Ramos (cell line): Measurements from ENCODE around the gene UNK.

Experiments
- in situ Hi-C: fragments of 300-500 bp; cut with MboI; formaldehyde crosslinking; loops from one replicate; pipeline ENCODE4 v1.14.3; 2022; ENCODE audit warnings: low sequenced_read_pairs; ENCODE audit not compliant: unreplicated experiment

UNK gene, protein sequence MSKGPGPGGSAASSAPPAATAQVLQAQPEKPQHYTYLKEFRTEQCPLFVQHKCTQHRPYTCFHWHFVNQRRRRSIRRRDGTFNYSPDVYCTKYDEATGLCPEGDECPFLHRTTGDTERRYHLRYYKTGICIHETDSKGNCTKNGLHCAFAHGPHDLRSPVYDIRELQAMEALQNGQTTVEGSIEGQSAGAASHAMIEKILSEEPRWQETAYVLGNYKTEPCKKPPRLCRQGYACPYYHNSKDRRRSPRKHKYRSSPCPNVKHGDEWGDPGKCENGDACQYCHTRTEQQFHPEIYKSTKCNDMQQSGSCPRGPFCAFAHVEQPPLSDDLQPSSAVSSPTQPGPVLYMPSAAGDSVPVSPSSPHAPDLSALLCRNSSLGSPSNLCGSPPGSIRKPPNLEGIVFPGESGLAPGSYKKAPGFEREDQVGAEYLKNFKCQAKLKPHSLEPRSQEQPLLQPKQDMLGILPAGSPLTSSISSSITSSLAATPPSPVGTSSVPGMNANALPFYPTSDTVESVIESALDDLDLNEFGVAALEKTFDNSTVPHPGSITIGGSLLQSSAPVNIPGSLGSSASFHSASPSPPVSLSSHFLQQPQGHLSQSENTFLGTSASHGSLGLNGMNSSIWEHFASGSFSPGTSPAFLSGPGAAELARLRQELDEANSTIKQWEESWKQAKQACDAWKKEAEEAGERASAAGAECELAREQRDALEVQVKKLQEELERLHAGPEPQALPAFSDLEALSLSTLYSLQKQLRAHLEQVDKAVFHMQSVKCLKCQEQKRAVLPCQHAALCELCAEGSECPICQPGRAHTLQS

DNA sequence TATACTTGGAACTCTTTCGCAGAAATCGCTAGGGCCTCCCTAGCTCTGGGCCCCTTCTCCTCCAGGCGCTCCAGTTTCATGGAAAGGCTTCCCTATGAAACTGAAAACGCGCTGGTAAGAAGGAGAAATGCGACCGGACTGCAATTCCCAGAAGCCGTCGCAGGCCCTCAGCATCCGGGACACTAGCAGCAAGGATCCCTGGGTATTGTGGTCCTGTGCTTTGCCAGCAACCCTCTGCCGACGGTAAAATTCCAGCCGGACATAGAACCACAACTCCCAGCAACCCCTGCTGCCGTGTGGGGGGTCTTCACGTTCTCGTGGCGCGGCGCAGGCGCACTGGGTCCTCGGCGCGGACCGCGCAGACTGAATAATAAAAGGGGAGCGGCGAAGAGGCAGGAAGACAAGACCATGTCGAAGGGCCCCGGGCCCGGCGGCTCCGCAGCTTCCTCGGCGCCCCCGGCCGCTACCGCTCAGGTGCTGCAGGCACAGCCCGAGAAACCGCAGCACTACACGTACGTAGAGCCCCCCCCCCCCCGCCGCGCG is at the start of gene UNK:
TSS of gene UNK (plus strand) at position 334 of the 543 bp plus-strand sequence. CDS start at position 409, 75 bp downstream.
- in situ Hi-C loops: no loop called here

DNA sequence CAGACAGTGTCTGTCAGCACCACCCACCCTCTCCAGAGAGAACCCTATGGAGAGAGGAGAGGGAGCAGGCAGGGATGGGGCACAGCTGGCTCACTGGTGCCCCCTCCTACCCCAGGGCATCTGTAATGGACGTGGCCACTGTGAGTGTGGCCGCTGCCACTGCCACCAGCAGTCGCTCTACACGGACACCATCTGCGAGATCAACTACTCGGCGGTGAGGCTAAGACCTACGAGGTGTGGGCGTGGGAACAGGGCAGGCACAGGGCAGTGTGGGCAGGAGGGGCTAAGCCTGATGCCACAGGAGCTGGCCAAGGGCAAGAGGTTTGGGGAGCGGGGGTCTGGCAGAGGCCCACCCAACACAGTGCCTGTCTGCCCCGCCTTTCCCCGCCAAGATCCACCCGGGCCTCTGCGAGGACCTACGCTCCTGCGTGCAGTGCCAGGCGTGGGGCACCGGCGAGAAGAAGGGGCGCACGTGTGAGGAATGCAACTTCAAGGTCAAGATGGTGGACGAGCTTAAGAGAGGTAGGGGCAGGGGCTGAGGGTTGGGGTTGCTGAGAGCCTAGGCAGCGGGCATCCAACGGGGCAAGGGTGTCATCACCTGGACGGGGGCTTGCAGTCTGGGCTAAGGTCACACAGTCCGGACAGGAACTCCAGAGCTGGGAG is 48.3 kb upstream of the UNK start:
- in situ Hi-C loops: no loop called here

GRCh38 chr17:75737133-75737962 is 47.3 kb upstream of the UNK start:
- in situ Hi-C loops: no loop called here

- in situ Hi-C loops: no loop called here
These were observed 46.3 kb upstream of the UNK start for GRCh38 chr17:75738218-75738802.

GRCh38 chr17:75739174-75739573 is 45.4 kb upstream of the UNK start:
- in situ Hi-C loops: no loop called here

- in situ Hi-C loops: loop anchor here (5.0 to 10.0 kb wide), 3 partner anchors 62 to 315 kb away; no protein-coding TSS in a partner anchor
These were observed 44.8 kb upstream of the UNK start for GRCh38 chr17:75739801-75740200.

GRCh38 chr17:75740215-75740614 is 44.4 kb upstream of the UNK start:
- in situ Hi-C loops: loop anchor here (5.0 to 10.0 kb wide), 3 partner anchors 63 to 315 kb away; no protein-coding TSS in a partner anchor

DNA sequence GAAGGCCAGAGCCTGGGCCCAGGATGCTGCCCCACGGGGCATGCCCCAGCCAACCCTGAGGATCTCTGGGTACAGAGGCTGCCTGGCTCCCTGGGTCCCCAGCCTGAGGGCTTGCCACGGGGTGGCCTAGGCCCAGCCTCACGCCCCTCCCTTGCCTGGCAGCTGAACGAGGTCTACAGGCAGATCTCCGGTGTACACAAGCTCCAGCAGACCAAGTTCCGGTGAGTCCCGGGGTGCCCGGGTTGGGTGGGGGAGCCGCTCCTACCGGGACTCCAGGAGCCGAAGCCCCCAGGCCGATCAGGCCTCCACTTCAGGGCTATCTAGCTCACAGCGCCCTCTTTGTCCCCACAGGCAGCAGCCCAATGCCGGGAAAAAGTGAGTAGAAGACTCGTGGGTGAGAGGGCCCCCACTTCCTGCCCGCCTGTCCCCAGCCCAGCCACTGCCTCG is 44.0 kb upstream of the UNK start:
- in situ Hi-C loops: loop anchor here (5.0 to 10.0 kb wide), 3 partner anchors 63 to 316 kb away; no protein-coding TSS in a partner anchor

GRCh38 chr17:75742337-75742736 is 42.3 kb upstream of the UNK start:
- in situ Hi-C loops: loop anchor here (5.0 to 10.0 kb wide), 3 partner anchors 65 to 318 kb away; no protein-coding TSS in a partner anchor

GRCh38 chr17:75743625-75744206 is 40.9 kb upstream of the UNK start:
- in situ Hi-C loops: loop anchor here (5.0 to 10.0 kb wide), 3 partner anchors 66 to 319 kb away; no protein-coding TSS in a partner anchor

- in situ Hi-C loops: loop anchor here (10.0 kb wide), 1 partner anchor 324 kb away; no protein-coding TSS in a partner anchor
These were observed 35.9 kb upstream of the UNK start for GRCh38 chr17:75748706-75749105.

DNA sequence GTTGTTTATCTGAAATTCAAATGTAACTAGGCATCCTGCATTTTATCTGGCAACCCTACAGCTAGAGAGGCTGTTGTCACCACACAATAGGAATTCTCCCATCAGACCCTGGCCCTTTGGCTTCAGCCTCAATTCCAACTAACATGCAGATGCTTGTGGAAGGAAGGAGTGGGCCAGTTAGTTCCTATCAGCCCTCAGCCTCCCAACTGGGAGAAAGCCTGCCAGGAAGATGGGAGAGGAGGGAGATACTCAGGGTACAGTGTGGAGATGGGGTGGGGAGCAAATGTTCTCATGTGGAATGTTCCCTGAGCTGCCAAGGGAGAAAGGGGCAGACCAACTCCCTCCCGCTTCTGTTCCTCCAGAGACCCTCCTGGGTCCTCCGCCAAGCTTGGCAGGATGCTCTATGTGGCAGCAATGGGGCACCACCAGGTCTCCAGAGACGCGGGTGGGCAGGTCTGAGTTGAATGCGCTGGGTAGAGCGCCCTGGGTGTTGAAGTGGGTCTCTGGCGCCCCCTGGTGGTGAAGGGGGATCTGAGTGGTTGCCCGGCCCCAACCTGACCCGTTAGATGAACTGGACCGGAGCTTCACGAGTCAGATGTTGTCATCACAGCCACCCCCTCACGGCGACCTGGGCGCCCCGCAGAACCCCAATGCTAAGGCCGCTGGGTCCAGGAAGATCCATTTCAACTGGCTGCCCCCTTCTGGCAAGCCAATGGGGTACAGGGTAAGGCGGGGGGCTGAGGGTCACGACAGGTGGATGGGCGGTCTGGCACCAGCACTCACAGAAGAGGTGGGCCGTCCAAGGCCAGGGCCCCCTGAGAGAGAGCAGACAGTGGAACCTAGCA is 34.8 kb upstream of the UNK start:
- in situ Hi-C loops: loop anchor here (10.0 kb wide), 1 partner anchor 325 kb away; no protein-coding TSS in a partner anchor

DNA sequence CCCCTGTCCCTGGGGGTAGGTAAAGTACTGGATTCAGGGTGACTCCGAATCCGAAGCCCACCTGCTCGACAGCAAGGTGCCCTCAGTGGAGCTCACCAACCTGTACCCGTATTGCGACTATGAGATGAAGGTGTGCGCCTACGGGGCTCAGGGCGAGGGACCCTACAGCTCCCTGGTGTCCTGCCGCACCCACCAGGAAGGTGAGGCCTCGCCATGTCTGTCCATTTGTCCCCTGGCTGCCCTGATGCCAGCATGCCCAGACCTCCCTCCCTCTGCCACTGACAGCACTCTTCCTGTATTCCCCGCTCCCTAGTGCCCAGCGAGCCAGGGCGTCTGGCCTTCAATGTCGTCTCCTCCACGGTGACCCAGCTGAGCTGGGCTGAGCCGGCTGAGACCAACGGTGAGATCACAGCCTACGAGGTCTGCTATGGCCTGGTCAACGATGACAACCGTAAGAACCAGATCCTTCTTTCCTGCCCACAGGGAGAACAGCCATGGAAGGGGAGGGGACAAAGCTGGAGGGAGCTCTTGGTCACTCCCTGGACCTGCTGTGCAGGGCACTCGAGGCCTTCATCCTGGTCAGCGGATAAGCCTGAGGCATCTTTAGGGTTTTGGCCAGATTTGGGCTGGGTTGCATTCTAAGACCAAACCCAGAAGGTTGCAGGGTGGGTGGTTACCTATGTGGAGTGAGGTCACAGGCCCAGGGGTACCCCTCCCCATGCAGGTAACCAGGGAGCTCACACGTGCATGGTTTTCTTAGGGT is 33.8 kb upstream of the UNK start:
- in situ Hi-C loops: no loop called here

DNA sequence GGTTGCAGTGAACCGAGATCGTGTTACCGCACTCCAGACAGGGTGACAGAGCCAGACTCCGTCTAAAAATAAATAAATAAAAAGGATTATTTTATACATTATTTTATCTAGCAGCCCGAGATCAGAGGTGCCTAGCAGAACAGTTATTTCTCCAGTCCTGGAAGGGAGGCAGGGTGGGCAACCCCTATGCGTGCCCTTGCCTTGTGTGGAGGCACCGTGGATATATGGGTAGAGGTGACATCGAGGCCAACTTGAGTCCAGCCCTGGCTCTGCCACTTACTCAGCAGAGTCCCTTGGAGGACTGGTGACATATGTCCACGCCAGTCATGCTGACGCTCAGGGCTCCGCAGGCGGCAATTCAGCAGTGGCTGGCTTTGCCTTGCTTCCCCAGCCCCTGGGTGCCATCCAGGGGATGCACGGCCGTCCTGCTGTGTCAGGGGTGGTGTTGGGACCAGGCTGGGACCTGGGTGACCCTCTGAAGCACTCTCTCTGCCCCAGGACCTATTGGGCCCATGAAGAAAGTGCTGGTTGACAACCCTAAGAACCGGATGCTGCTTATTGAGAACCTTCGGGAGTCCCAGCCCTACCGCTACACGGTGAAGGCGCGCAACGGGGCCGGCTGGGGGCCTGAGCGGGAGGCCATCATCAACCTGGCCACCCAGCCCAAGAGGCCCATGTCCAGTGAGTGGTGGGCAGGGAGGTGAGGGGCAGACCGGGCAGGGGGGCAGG is 32.8 kb upstream of the UNK start:
- in situ Hi-C loops: no loop called here

DNA sequence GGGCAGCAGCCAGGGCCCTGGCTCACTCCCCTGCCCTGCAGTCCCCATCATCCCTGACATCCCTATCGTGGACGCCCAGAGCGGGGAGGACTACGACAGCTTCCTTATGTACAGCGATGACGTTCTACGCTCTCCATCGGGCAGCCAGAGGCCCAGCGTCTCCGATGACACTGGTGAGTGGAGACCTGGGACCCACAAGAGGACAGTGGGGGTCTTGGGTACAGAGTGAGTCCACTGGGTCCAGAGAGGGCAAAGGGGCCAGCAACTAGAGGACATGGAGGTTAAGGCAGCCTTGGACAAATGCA is 32.2 kb upstream of the UNK start:
- in situ Hi-C loops: no loop called here

- in situ Hi-C loops: no loop called here
These were observed 31.6 kb upstream of the UNK start for GRCh38 chr17:75752802-75753513.
